ENCODE data around the gene SUGCT. TPM values are rescaled to one million over a fixed set of nuclear protein-coding genes. Genes with fewer than 3 reads are reported as not detected.

Gene SUGCT
- polyA plus RNA-seq, 1 experiment: 12.5 TPM

- POLR2A ChIA-PET: no interaction called here
- DNase-seq (ENCODE audit: low read depth, low spot score): no peak
- CTCF ChIA-PET: interaction anchor here (0.5 kb wide), 1 partner anchor 376 kb away, joined by 4 read pairs; no protein-coding TSS in a partner anchor
- no peak for TF ChIP-seq CTCF (IDR thresholded peaks at IDR 0.05; ENCODE audit: low read depth, low read length)
- Histone ChIP-seq H3K27ac (ENCODE audit: low read depth, low read length) (no peak overlapping the region), H3K9me3 (ENCODE audit: control insufficient read depth, insufficient read depth, low read length) (no peaks in the 10 kb centered on the region), H3K4me3 (ENCODE audit: low read depth, low read length) (no peak overlapping the region), H3K27me3 (ENCODE audit: control insufficient read depth, insufficient read depth, low read length) (no peaks in the 10 kb centered on the region)
Measured at GRCh38 chr7:40859076-40859475, 724.3 kb downstream of the SUGCT start.

GRCh38 chr7:40859965-40860543 is 725.2 kb downstream of the SUGCT start:
- CTCF ChIA-PET: no interaction called here
- POLR2A ChIA-PET: no interaction called here
- Histone ChIP-seq H3K27me3 (ENCODE audit: control insufficient read depth, insufficient read depth, low read length) (no peaks in the 10 kb centered on the region), H3K9me3 (ENCODE audit: control insufficient read depth, insufficient read depth, low read length) (no peaks in the 10 kb centered on the region), H3K27ac (ENCODE audit: low read depth, low read length) (no peak overlapping the region), H3K4me3 (ENCODE audit: low read depth, low read length) (no peak overlapping the region)
- TF ChIP-seq CTCF (IDR thresholded peaks at IDR 0.05; ENCODE audit: low read depth, low read length): no peak
- no peak for DNase-seq (ENCODE audit: low read depth, low spot score)

- ChIA-PET POLR2A (no interaction called here), CTCF (no interaction called here)
- no peak overlapping the region for H3K27ac ChIP-seq (ENCODE audit: low read depth, low read length)
- no peak overlapping the region for H3K4me3 ChIP-seq (ENCODE audit: low read depth, low read length)
- H3K9me3 ChIP-seq (ENCODE audit: control insufficient read depth, insufficient read depth, low read length): peaks cover 3% of the 10 kb centered on the region; the same call in 1 of the 2 replicates
- no peak for TF ChIP-seq CTCF (IDR thresholded peaks at IDR 0.05; ENCODE audit: low read depth, low read length)
- no peaks in the 10 kb centered on the region for H3K27me3 ChIP-seq (ENCODE audit: control insufficient read depth, insufficient read depth, low read length)
- DNase-seq (ENCODE audit: low read depth, low spot score): no peak
Measured at GRCh38 chr7:40865441-40866233, 730.8 kb downstream of the SUGCT start.

GRCh38 chr7:40866601-40867000 is 731.8 kb downstream of the SUGCT start:
- no peaks in the 10 kb centered on the region for H3K27me3 ChIP-seq (ENCODE audit: control insufficient read depth, insufficient read depth, low read length)
- H3K27ac ChIP-seq (ENCODE audit: low read depth, low read length): no peak overlapping the region
- DNase-seq (ENCODE audit: low read depth, low spot score): no peak
- no peak overlapping the region for H3K4me3 ChIP-seq (ENCODE audit: low read depth, low read length)
- peaks cover 3% of the 10 kb centered on the region; the same call in 1 of the 2 replicates for H3K9me3 ChIP-seq (ENCODE audit: control insufficient read depth, insufficient read depth, low read length)
- CTCF ChIA-PET: interaction anchor here (0.6 to 1.1 kb wide), 2 partner anchors 39 to 829 kb away, joined by 3 read pairs; no protein-coding TSS in a partner anchor
- peak; percentile 17; the same call in 1 of the 2 replicates for TF ChIP-seq CTCF (IDR thresholded peaks at IDR 0.05; ENCODE audit: low read depth, low read length)
- POLR2A ChIA-PET: no interaction called here

- DNase-seq (ENCODE audit: low read depth, low spot score): no peak
- H3K9me3 ChIP-seq (ENCODE audit: control insufficient read depth, insufficient read depth, low read length): peaks cover 3% of the 10 kb centered on the region; the same call in 1 of the 2 replicates
- ChIA-PET CTCF (no interaction called here), POLR2A (no interaction called here)
- TF ChIP-seq CTCF (IDR thresholded peaks at IDR 0.05; ENCODE audit: low read depth, low read length): no peak
- H3K27me3 ChIP-seq (ENCODE audit: control insufficient read depth, insufficient read depth, low read length): no peaks in the 10 kb centered on the region
- H3K4me3 ChIP-seq (ENCODE audit: low read depth, low read length): no peak overlapping the region
- H3K27ac ChIP-seq (ENCODE audit: low read depth, low read length): no peak overlapping the region
Measured at GRCh38 chr7:40870108-40870507, 735.3 kb downstream of the SUGCT start.

Measured in AG04450 (cell line).